ENCODE results near the gene PHTF2.
"Not testable (repeated sequence)": the region's sequence is repeated elsewhere in the genome, so short reads cannot be mapped to it uniquely, and the experiment has no call there.

Gene PHTF2

GRCh38 chr7:77824636-77825035, 26.1 kb downstream of the PHTF2 start:
- Histone ChIP-seq H3K27ac (no peak overlapping the region), H3K4me3 (no peak overlapping the region)

GRCh38 chr7:77825131-77825530, 26.6 kb downstream of the PHTF2 start:
- no peak overlapping the region for H3K27ac ChIP-seq
- no peak overlapping the region for H3K4me3 ChIP-seq

- H3K27ac ChIP-seq = no peak overlapping the region
- H3K4me3 ChIP-seq = no peak overlapping the region
Observed at GRCh38 chr7:77826300-77826699, 27.7 kb downstream of the PHTF2 start.

GRCh38 chr7:77827999-77828398, 29.4 kb downstream of the PHTF2 start:
- H3K4me3 ChIP-seq = no peak overlapping the region

GRCh38 chr7:77830649-77831355, 32.2 kb downstream of the PHTF2 start:
- no peak overlapping the region for H3K4me3 ChIP-seq
- H3K27ac ChIP-seq = no peak overlapping the region

More at GRCh38 chr7:77827999-77828398, 29.4 kb downstream of the PHTF2 start:
- no peak overlapping the region for H3K27ac ChIP-seq

GRCh38 chr7:77831481-77831880, 32.9 kb downstream of the PHTF2 start:
- no peak overlapping the region for H3K4me3 ChIP-seq
- no peak overlapping the region for H3K27ac ChIP-seq

- Histone ChIP-seq H3K27ac (no peak overlapping the region), H3K4me3 (no peak overlapping the region)
Observed at GRCh38 chr7:77831953-77832352, 33.4 kb downstream of the PHTF2 start.

GRCh38 chr7:77833136-77833535, 34.6 kb downstream of the PHTF2 start:
- H3K4me3 ChIP-seq = no peak overlapping the region
- H3K27ac ChIP-seq = peak overlapping the region in 1 of 21 experiments; percentile 27

GRCh38 chr7:77836425-77836824, 37.9 kb downstream of the PHTF2 start:
- H3K27ac ChIP-seq, H3K4me3 ChIP-seq: not testable (repeated sequence)

- no peak overlapping the region for H3K27ac ChIP-seq
Observed at GRCh38 chr7:77837275-77837674, 38.7 kb downstream of the PHTF2 start.

GRCh38 chr7:77837966-77838365, 39.4 kb downstream of the PHTF2 start:
- Histone ChIP-seq H3K4me3 (no peak overlapping the region), H3K27ac (no peak overlapping the region)

More at GRCh38 chr7:77837275-77837674, 38.7 kb downstream of the PHTF2 start:
- no peak overlapping the region for H3K4me3 ChIP-seq

- no peak overlapping the region for H3K27ac ChIP-seq
- H3K4me3 ChIP-seq = no peak overlapping the region
Observed at GRCh38 chr7:77838929-77839491, 40.4 kb downstream of the PHTF2 start.

GRCh38 chr7:77839919-77840318, 41.3 kb downstream of the PHTF2 start:
- Histone ChIP-seq H3K27ac (no peak overlapping the region), H3K4me3 (no peak overlapping the region)

- H3K27ac ChIP-seq = no peak overlapping the region
Observed at GRCh38 chr7:77843194-77843593, 44.6 kb downstream of the PHTF2 start.

GRCh38 chr7:77846317-77847092, 47.9 kb downstream of the PHTF2 start:
- Histone ChIP-seq H3K4me3 (no peak overlapping the region), H3K27ac (no peak overlapping the region)

More at GRCh38 chr7:77843194-77843593, 44.6 kb downstream of the PHTF2 start:
- H3K4me3 ChIP-seq = no peak overlapping the region

- Histone ChIP-seq H3K4me3 (no peak overlapping the region), H3K27ac (no peak overlapping the region)
Observed at GRCh38 chr7:77855371-77856083, 57.0 kb downstream of the PHTF2 start.

GRCh38 chr7:77858278-77858677, 59.7 kb downstream of the PHTF2 start:
- no peak overlapping the region for H3K4me3 ChIP-seq
- H3K27ac ChIP-seq = no peak overlapping the region

- H3K27ac ChIP-seq = no peak overlapping the region
- no peak overlapping the region for H3K4me3 ChIP-seq
Observed at GRCh38 chr7:77859343-77859742, 60.8 kb downstream of the PHTF2 start.

- no peak overlapping the region for H3K27ac ChIP-seq
- H3K4me3 ChIP-seq = no peak overlapping the region
Observed at GRCh38 chr7:77862691-77863090, 64.1 kb downstream of the PHTF2 start.

GRCh38 chr7:77863860-77864259, 65.3 kb downstream of the PHTF2 start:
- Histone ChIP-seq H3K27ac (no peak overlapping the region), H3K4me3 (no peak overlapping the region)
